GM18505 (cell line): ENCODE results near the gene SPECC1L.
"Not testable (repeated sequence)": the region's sequence is repeated elsewhere in the genome, so short reads cannot be mapped to it uniquely, and the experiment has no call there.

Experiments
- ATAC-seq: cut with Tn5 transposase; IDR thresholded peaks from one replicate; pipeline ENCODE4 v1.9.1; 2021; ENCODE audit not compliant: unreplicated experiment
- POLR2A ChIP-seq: IDR thresholded peaks from 4 replicates; pipeline ENCODE4 v1.6.1; 2011; ENCODE audit warnings: borderline replicate concordance; ENCODE audit not compliant: insufficient read depth, insufficient read length; ENCODE audit errors: extremely low read depth

Gene SPECC1L

GRCh38 chr22:24291515-24292201 is 21.0 kb downstream of the SPECC1L start:
- TF ChIP-seq POLR2A = no peak
- no peak for ATAC-seq

- ATAC-seq = not testable (repeated sequence)
These were observed 21.7 kb downstream of the SPECC1L start for GRCh38 chr22:24292202-24292830.

GRCh38 chr22:24294913-24295312 is 24.3 kb downstream of the SPECC1L start:
- not testable (repeated sequence) for ATAC-seq

- not testable (repeated sequence) for ATAC-seq
These were observed 28.0 kb downstream of the SPECC1L start for GRCh38 chr22:24298497-24299155.

- not testable (repeated sequence) for ATAC-seq
These were observed 29.9 kb downstream of the SPECC1L start for GRCh38 chr22:24300522-24300921.

- ATAC-seq = no peak
- no peak for TF ChIP-seq POLR2A
These were observed 32.0 kb downstream of the SPECC1L start for GRCh38 chr22:24302591-24302990.

GRCh38 chr22:24303007-24303406 is 32.4 kb downstream of the SPECC1L start:
- no peak for ATAC-seq

GRCh38 chr22:24304062-24304675 is 33.5 kb downstream of the SPECC1L start:
- ATAC-seq = no peak
- no peak for TF ChIP-seq POLR2A

More at GRCh38 chr22:24303007-24303406, 32.4 kb downstream of the SPECC1L start:
- no peak for TF ChIP-seq POLR2A

- no peak for ATAC-seq
- TF ChIP-seq POLR2A = no peak
These were observed 34.6 kb downstream of the SPECC1L start for GRCh38 chr22:24305260-24305692.

- no peak for TF ChIP-seq POLR2A
- no peak for ATAC-seq
These were observed 40.3 kb downstream of the SPECC1L start for GRCh38 chr22:24310969-24311368.

- no peak for ATAC-seq
- TF ChIP-seq POLR2A = no peak
These were observed 44.8 kb downstream of the SPECC1L start for GRCh38 chr22:24315367-24315966.

- ATAC-seq = not testable (repeated sequence)
These were observed 45.6 kb downstream of the SPECC1L start for GRCh38 chr22:24316264-24316663.

GRCh38 chr22:24317511-24317910 is 46.9 kb downstream of the SPECC1L start:
- ATAC-seq = not testable (repeated sequence)

- ATAC-seq = no peak
- TF ChIP-seq POLR2A = no peak
These were observed 48.8 kb downstream of the SPECC1L start for GRCh38 chr22:24319451-24319850.

GRCh38 chr22:24321999-24322398 is 51.4 kb downstream of the SPECC1L start:
- no peak for ATAC-seq

More at GRCh38 chr22:24321999-24322398, 51.4 kb downstream of the SPECC1L start:
- TF ChIP-seq POLR2A = no peak
